Measurements from ENCODE around the gene TMEM154.

TMEM154 gene

GRCh38 chr4:152619556-152619955, 60.2 kb downstream of the TMEM154 start:
- no peak for DNase-seq
- no peak overlapping the region for H3K4me3 ChIP-seq (ENCODE audit: low read depth, low read length)
- in situ Hi-C loops (cut with HindIII; ENCODE audit: low pct_ligation_motif_present, low sequenced_read_pairs) = no loop called here
- no peak for TF ChIP-seq CTCF (IDR thresholded peaks at IDR 0.05; ENCODE audit: low read depth, low read length, missing control alignments)
- no peaks in the 10 kb centered on the region for H3K27me3 ChIP-seq (replicated peaks)
- no peaks in the 10 kb centered on the region for H3K36me3 ChIP-seq (replicated peaks)
- H3K27ac ChIP-seq = no peak overlapping the region

- no peaks in the 10 kb centered on the region for H3K36me3 ChIP-seq (replicated peaks)
- no peak for TF ChIP-seq CTCF (IDR thresholded peaks at IDR 0.05; ENCODE audit: low read depth, low read length, missing control alignments)
- no peak for DNase-seq
- in situ Hi-C loops (cut with HindIII; ENCODE audit: low pct_ligation_motif_present, low sequenced_read_pairs) = no loop called here
- no peaks in the 10 kb centered on the region for H3K27me3 ChIP-seq (replicated peaks)
- H3K27ac ChIP-seq = no peak overlapping the region
- H3K4me3 ChIP-seq (ENCODE audit: low read depth, low read length) = no peak overlapping the region
Observed at GRCh38 chr4:152618971-152619370, 60.8 kb downstream of the TMEM154 start.

- no peaks in the 10 kb centered on the region for H3K36me3 ChIP-seq (replicated peaks)
Observed at GRCh38 chr4:152616804-152617203, 63.0 kb downstream of the TMEM154 start.

GRCh38 chr4:152613841-152614721, 65.7 kb downstream of the TMEM154 start:
- no peak for TF ChIP-seq CTCF (IDR thresholded peaks at IDR 0.05; ENCODE audit: low read depth, low read length, missing control alignments)
- Histone ChIP-seq H3K36me3 (replicated peaks) (no peaks in the 10 kb centered on the region), H3K4me3 (ENCODE audit: low read depth, low read length) (no peak overlapping the region), H3K27ac (no peak overlapping the region), H3K27me3 (replicated peaks) (no peaks in the 10 kb centered on the region)
- DNase-seq = no peak
- in situ Hi-C loops (cut with HindIII; ENCODE audit: low pct_ligation_motif_present, low sequenced_read_pairs) = no loop called here

More at GRCh38 chr4:152616804-152617203, 63.0 kb downstream of the TMEM154 start:
- TF ChIP-seq CTCF (IDR thresholded peaks at IDR 0.05; ENCODE audit: low read depth, low read length, missing control alignments) = no peak
- in situ Hi-C loops (cut with HindIII; ENCODE audit: low pct_ligation_motif_present, low sequenced_read_pairs) = no loop called here
- no peaks in the 10 kb centered on the region for H3K27me3 ChIP-seq (replicated peaks)
- no peak overlapping the region for H3K27ac ChIP-seq
- no peak for DNase-seq
- H3K4me3 ChIP-seq (ENCODE audit: low read depth, low read length) = no peak overlapping the region

GRCh38 chr4:152613351-152613750, 66.4 kb downstream of the TMEM154 start:
- in situ Hi-C loops (cut with HindIII; ENCODE audit: low pct_ligation_motif_present, low sequenced_read_pairs) = no loop called here
- no peak for TF ChIP-seq CTCF (IDR thresholded peaks at IDR 0.05; ENCODE audit: low read depth, low read length, missing control alignments)
- H3K27me3 ChIP-seq (replicated peaks) = no peaks in the 10 kb centered on the region
- no peak overlapping the region for H3K27ac ChIP-seq
- no peak overlapping the region for H3K4me3 ChIP-seq (ENCODE audit: low read depth, low read length)
- DNase-seq = no peak
- no peaks in the 10 kb centered on the region for H3K36me3 ChIP-seq (replicated peaks)
